ENCODE results near the gene DPP10.

DPP10 gene

GRCh38 chr2:115757286-115757685, 1314.8 kb downstream of the DPP10 start:
- DNase-seq (ENCODE audit: low read depth in 2 of 2) = no peak
- no peak overlapping the region for H3K4me3 ChIP-seq (replicated peaks in 1 of 2; ENCODE audit: low read depth in 2 of 2, low read length in 2 of 2)
- no peak for TF ChIP-seq CTCF (IDR thresholded peaks at IDR 0.05; ENCODE audit: low read depth, low read length)

GRCh38 chr2:115763601-115764000, 1321.2 kb downstream of the DPP10 start:
- no peak for DNase-seq (ENCODE audit: low read depth in 2 of 2)
- H3K4me3 ChIP-seq (replicated peaks in 1 of 2; ENCODE audit: low read depth in 2 of 2, low read length in 2 of 2) = no peak overlapping the region
- TF ChIP-seq CTCF (IDR thresholded peaks at IDR 0.05; ENCODE audit: low read depth, low read length) = no peak

GRCh38 chr2:115771516-115771915, 1329.1 kb downstream of the DPP10 start:
- TF ChIP-seq CTCF (IDR thresholded peaks at IDR 0.05; ENCODE audit: low read depth, low read length) = no peak
- no peak overlapping the region for H3K4me3 ChIP-seq (replicated peaks in 1 of 2; ENCODE audit: low read depth in 2 of 2, low read length in 2 of 2)
- no peak for DNase-seq (ENCODE audit: low read depth in 2 of 2)

GRCh38 chr2:115774361-115774760, 1331.9 kb downstream of the DPP10 start:
- H3K4me3 ChIP-seq (replicated peaks in 1 of 2; ENCODE audit: low read depth in 2 of 2, low read length in 2 of 2) = no peak overlapping the region
- no peak for DNase-seq (ENCODE audit: low read depth in 2 of 2)
- no peak for TF ChIP-seq CTCF (IDR thresholded peaks at IDR 0.05; ENCODE audit: low read depth, low read length)

- DNase-seq (ENCODE audit: low read depth in 2 of 2) = no peak
- no peak overlapping the region for H3K4me3 ChIP-seq (replicated peaks in 1 of 2; ENCODE audit: low read depth in 2 of 2, low read length in 2 of 2)
- TF ChIP-seq CTCF (IDR thresholded peaks at IDR 0.05; ENCODE audit: low read depth, low read length) = no peak
Measured at GRCh38 chr2:115779085-115779632, 1336.7 kb downstream of the DPP10 start.

- no peak overlapping the region for H3K4me3 ChIP-seq (replicated peaks in 1 of 2; ENCODE audit: low read depth in 2 of 2, low read length in 2 of 2)
Measured at GRCh38 chr2:115782286-115782685, 1339.8 kb downstream of the DPP10 start.

More at GRCh38 chr2:115782286-115782685, 1339.8 kb downstream of the DPP10 start:
- no peak for DNase-seq (ENCODE audit: low read depth in 2 of 2)
- TF ChIP-seq CTCF (IDR thresholded peaks at IDR 0.05; ENCODE audit: low read depth, low read length) = no peak

Measured in cardiac fibroblast (primary cell).